NB4 (cell line): Measurements from ENCODE around the gene GLRA2.

Experiments used
- MAX ChIP-seq: IDR thresholded peaks from 2 replicates; pipeline ENCODE4 v1.6.1; 2011; ENCODE audit warnings: low read depth, low read length
- POLR2A ChIP-seq: IDR thresholded peaks from 2 replicates; pipeline ENCODE4 v1.6.1; 2011; ENCODE audit warnings: mild to moderate bottlenecking; ENCODE audit not compliant: insufficient read length; ENCODE audit errors: extremely low read depth
- TF ChIP-seq, protein P1 (sequence below): IDR thresholded peaks from one replicate; pipeline ENCODE4 v1.5.1; 2012; ENCODE audit warnings: low read depth, low read length

- TF ChIP-seq, protein P1, sequence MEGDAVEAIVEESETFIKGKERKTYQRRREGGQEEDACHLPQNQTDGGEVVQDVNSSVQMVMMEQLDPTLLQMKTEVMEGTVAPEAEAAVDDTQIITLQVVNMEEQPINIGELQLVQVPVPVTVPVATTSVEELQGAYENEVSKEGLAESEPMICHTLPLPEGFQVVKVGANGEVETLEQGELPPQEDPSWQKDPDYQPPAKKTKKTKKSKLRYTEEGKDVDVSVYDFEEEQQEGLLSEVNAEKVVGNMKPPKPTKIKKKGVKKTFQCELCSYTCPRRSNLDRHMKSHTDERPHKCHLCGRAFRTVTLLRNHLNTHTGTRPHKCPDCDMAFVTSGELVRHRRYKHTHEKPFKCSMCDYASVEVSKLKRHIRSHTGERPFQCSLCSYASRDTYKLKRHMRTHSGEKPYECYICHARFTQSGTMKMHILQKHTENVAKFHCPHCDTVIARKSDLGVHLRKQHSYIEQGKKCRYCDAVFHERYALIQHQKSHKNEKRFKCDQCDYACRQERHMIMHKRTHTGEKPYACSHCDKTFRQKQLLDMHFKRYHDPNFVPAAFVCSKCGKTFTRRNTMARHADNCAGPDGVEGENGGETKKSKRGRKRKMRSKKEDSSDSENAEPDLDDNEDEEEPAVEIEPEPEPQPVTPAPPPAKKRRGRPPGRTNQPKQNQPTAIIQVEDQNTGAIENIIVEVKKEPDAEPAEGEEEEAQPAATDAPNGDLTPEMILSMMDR: no peak
- TF ChIP-seq POLR2A (no peak), MAX (no peak)
Measured at GRCh38 chrX:14491689-14492088, 37.6 kb upstream of the GLRA2 start.
